Natural killer cell (primary cell): Measurements from ENCODE around the gene KREMEN1. TPM values are rescaled to one million over a fixed set of nuclear protein-coding genes. Genes with fewer than 3 reads are reported as not detected.

Experiments
- ATAC-seq, 3 donors: fragments of 150-1000 bp in 2 of 3; fragments of 200-7000 bp in 1 of 3; cut with Tn5 transposase; 1 replicate in 1 of 3; 2 replicates in 2 of 3; pipeline ENCODE4 v1.10.0; 2021; ENCODE audit warnings: mild to moderate bottlenecking in 2 of 3, moderate library complexity in 2 of 3
- DNase-seq, 2 donors: peaks; one replicate each; pipeline versions ENCODE4 v3.0.0 to v3.0.0-alpha.2; 2013 to 2021; ENCODE audit warnings: mixed read lengths in 1 of 2
- H3K27ac ChIP-seq: one replicate; pipeline ENCODE4 v1.5.1; 2013; ENCODE audit warnings: mild to moderate bottlenecking, low read length
- H3K27me3 ChIP-seq: one replicate; pipeline ENCODE4 v1.6.1; 2013; ENCODE audit warnings: low read length; ENCODE audit not compliant: control insufficient read depth, insufficient read depth
- H3K36me3 ChIP-seq: one replicate; pipeline ENCODE4 v1.6.1; 2013; ENCODE audit warnings: low read length; ENCODE audit not compliant: control insufficient read depth, insufficient read depth
- H3K4me1 ChIP-seq: one replicate; pipeline ENCODE4 v1.6.1; 2013; ENCODE audit warnings: low read length; ENCODE audit not compliant: control insufficient read depth, insufficient read depth
- H3K4me3 ChIP-seq: one replicate; pipeline ENCODE4 v1.5.1; 2013; ENCODE audit warnings: low read length
- H3K9me3 ChIP-seq: one replicate; pipeline ENCODE4 v1.6.1; 2013; ENCODE audit warnings: low read length; ENCODE audit not compliant: control insufficient read depth, insufficient read depth
- H3K27ac Mint-ChIP-seq, 2 donors: one replicate each; pipeline ENCODE4 v1.8.0; 2022; ENCODE audit warnings: mild to moderate bottlenecking in 2 of 2, mixed read lengths in 2 of 2, moderate library complexity in 1 of 2
- H3K27me3 Mint-ChIP-seq, 2 donors: one replicate each; pipeline ENCODE4 v1.8.0; 2022; ENCODE audit warnings: low read depth in 2 of 2, mixed read lengths in 2 of 2
- H3K36me3 Mint-ChIP-seq: one replicate; pipeline ENCODE4 v1.8.0; 2022; ENCODE audit warnings: mixed read lengths
- H3K4me1 Mint-ChIP-seq, 2 donors: one replicate each; pipeline ENCODE4 v1.8.0; 2022; ENCODE audit warnings: mixed read lengths in 2 of 2
- H3K4me3 Mint-ChIP-seq: one replicate; pipeline ENCODE4 v1.8.0; 2022; ENCODE audit warnings: mild to moderate bottlenecking, moderate library complexity, mixed read lengths
- H3K9me3 Mint-ChIP-seq, 2 donors: one replicate each; pipeline ENCODE4 v1.8.0; 2022; ENCODE audit warnings: mixed read lengths in 2 of 2
- WGBS: methylation state at CpG from one replicate; pipeline ENCODE4 v1.1.7; 2013; ENCODE audit warnings: missing lambda C conversion rate; ENCODE audit not compliant: insufficient coverage; 5-methylcytosine and 5-hydroxymethylcytosine counted together
- intact Hi-C: fragments of 100-400 bp; cut with micrococcal nuclease; formaldehyde crosslinking; loops from one replicate; pipeline ENCODE4 v1.14.2; 2022
- total RNA-seq, 4 donors: library from RNA; stranded (reverse); fragments of 120-200 nt in 1 of 4; gene quantifications; one replicate each; pipeline versions ENCODE4 v1.2.3 to v1.2.4, GENCODE V29; 2013 to 2022
- TF ChIP-seq, protein P1 (sequence below): fragments of 200-600 bp; IDR thresholded peaks from one replicate; pipeline ENCODE4 v1.8.0; 2022; ENCODE audit warnings: antibody characterized with exemption

KREMEN1 gene
- total RNA-seq, 3 donors from 2014 or later (not counting 1 experiment from before 2014, with no cell fraction given): 0.23 TPM; not detected in 2

DNA sequence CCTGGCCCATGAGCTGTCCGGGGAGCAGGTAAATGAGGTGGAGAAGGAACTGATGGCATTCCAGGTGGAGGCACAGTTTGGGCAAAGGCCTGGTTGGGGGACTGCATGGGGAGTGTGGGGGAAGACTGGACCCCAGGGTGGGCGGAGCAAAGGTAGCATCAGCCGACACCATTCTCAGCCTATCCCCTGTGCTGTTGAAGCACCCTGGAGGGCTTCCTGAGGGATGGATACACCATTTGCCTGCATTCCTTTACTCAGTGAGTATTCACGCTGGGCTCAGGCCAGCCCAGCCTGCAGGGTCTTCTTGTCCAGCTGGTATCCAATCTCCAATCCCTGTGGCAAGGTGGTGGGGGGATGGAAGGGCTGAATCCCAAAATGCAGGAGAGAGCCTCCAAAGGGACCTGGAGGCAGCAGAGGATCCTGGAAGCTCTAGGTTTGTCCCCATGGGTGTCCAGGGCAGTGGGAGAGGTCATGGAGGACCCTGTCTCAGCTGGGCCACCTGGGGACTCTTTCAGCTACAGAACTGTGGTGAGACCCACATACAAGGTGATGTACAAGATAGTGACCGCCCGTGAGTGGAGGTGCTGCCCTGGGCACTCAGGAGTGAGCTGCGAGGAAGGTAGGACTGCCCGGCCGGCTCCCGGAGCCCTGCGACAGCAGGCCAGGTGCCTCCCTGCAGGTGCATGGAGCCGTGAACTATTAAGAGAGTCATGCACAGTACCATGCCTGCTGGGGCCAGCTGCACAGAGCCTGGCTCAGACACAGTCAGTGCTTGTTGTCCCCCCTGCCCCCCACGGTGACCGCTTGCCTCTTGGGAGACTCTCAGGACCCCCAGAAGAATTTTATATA is 142.4 kb downstream of the KREMEN1 start:
- ATAC-seq (no peak), DNase-seq (no peak)
- Histone ChIP-seq H3K4me3 (no peak overlapping the region), H3K9me3 (no peaks in the 10 kb centered on the region), H3K27ac (no peak overlapping the region), H3K36me3 (no peaks in the 10 kb centered on the region), H3K4me1 (no peaks in the 10 kb centered on the region), H3K27me3 (no peaks in the 10 kb centered on the region)
- Mint-ChIP-seq H3K36me3 (no peaks in the 10 kb centered on the region), H3K9me3 (no peaks in the 10 kb centered on the region), H3K27me3 (no peaks in the 10 kb centered on the region), H3K27ac (no peak overlapping the region), H3K4me3 (no peak overlapping the region), H3K4me1 (no peaks in the 10 kb centered on the region)
- TF ChIP-seq, protein P1, sequence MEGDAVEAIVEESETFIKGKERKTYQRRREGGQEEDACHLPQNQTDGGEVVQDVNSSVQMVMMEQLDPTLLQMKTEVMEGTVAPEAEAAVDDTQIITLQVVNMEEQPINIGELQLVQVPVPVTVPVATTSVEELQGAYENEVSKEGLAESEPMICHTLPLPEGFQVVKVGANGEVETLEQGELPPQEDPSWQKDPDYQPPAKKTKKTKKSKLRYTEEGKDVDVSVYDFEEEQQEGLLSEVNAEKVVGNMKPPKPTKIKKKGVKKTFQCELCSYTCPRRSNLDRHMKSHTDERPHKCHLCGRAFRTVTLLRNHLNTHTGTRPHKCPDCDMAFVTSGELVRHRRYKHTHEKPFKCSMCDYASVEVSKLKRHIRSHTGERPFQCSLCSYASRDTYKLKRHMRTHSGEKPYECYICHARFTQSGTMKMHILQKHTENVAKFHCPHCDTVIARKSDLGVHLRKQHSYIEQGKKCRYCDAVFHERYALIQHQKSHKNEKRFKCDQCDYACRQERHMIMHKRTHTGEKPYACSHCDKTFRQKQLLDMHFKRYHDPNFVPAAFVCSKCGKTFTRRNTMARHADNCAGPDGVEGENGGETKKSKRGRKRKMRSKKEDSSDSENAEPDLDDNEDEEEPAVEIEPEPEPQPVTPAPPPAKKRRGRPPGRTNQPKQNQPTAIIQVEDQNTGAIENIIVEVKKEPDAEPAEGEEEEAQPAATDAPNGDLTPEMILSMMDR: no peak
- WGBS: 88% methylated on average over 14 of the region's 14 CpGs
- intact Hi-C loops: no loop called here

DNA sequence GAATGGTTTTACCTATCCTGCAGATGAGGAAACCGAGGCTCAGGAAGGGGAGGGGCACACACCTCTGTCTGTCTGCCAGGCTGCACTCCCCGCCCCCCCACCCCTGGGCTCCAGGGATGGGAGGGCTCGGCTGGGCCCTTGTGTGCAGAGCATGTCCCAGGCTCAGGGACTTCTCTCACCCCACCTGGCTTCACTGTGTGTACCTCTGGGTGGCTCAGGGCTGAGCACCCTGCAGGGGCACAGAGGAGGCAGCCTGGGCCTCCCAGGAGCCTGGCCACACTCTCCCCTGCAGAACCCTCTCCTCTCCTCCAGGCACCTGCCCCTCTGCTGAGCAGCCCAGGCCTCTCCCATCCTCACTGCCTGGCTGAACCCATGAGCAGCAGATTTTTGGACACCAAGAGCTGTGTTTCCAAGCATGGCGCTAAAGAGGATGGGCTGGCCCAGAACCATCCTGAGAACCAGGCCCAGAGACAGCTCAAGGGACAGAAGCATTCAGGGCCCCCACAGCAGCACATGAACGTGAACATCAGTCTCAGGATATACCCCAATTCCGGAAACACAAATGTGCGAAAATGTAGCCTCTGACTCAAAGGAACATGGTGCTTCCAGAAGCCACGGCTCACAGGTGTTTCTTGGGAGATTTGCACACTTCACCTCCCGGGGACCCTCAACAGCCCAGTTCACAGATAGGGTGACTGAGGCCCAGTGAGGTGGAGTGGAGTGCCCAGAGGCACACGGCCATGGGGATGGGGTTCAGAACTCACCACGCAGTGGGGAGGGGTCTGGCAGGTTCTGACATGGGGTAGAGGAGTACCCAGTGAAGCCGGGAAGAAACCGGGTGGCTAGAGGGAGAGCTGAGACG is 143.4 kb downstream of the KREMEN1 start:
- no peaks in the 10 kb centered on the region for H3K36me3 Mint-ChIP-seq
- intact Hi-C loops: no loop called here
- no peak for DNase-seq
- no peak overlapping the region for H3K4me3 Mint-ChIP-seq
- H3K9me3 ChIP-seq: no peaks in the 10 kb centered on the region
- TF ChIP-seq, protein P1: no peak
- 81% methylated on average over 14 of the region's 14 CpGs for WGBS
- no peak overlapping the region for H3K4me3 ChIP-seq
- no peaks in the 10 kb centered on the region for H3K4me1 Mint-ChIP-seq
- H3K27ac ChIP-seq: no peak overlapping the region
- H3K36me3 ChIP-seq: no peaks in the 10 kb centered on the region
- H3K9me3 Mint-ChIP-seq: no peaks in the 10 kb centered on the region
- no peak overlapping the region for H3K27ac Mint-ChIP-seq
- peak in 1 of 3 donors; percentile 23 for ATAC-seq
- H3K27me3 Mint-ChIP-seq: no peaks in the 10 kb centered on the region
- H3K27me3 ChIP-seq: no peaks in the 10 kb centered on the region
- H3K4me1 ChIP-seq: no peaks in the 10 kb centered on the region

DNA sequence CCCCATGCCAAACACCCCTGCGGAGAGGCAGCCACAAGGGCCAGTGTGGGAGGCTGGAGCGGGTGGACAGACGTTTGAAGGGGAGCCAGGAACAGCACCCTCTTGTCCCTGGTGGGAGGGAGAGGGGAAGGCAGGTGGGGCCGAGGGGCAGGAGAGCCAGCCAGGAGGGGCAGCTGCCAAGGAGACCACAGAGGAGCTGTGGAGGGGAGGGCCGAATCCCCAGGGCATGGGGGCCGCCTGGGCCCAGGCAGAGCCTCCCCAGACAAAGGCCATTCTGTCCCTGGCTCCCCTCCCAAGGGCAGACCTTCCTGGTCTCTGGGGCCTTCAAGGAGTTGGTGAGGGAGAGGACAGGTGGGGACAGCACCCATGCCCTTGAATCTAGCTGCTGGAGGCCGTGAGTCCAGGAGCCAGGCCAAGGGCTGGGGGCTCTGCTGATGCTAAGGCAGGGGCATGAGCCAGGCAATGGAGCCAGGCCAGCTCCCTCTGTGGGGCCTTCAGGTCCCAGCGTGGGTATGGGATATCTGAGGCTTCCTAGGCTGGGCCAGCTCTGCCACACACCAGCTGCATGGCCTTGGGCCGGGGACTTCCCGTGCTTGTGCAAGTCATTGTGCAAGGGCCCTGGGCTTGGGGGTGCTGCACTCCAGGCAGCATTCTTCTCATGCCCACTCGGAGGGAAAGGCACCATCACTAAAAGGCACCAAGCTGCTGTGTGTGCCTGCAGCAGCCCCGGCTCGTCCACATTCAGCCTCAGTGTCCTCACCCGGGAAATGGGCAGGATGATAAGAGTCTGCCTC is 144.2 kb downstream of the KREMEN1 start:
- 85% methylated on average over 14 of the region's 14 CpGs for WGBS
- no peak overlapping the region for H3K27ac ChIP-seq

More for the DNA sequence above, 144.2 kb downstream of the KREMEN1 start:
- no peak for ATAC-seq
- intact Hi-C loops: no loop called here
- no peaks in the 10 kb centered on the region for H3K9me3 Mint-ChIP-seq
- DNase-seq: no peak
- Histone ChIP-seq H3K27me3 (no peaks in the 10 kb centered on the region), H3K9me3 (no peaks in the 10 kb centered on the region), H3K4me1 (no peaks in the 10 kb centered on the region), H3K36me3 (no peaks in the 10 kb centered on the region), H3K4me3 (no peak overlapping the region)
- no peak overlapping the region for H3K4me3 Mint-ChIP-seq
- no peaks in the 10 kb centered on the region for H3K36me3 Mint-ChIP-seq
- no peaks in the 10 kb centered on the region for H3K27me3 Mint-ChIP-seq
- no peak overlapping the region for H3K27ac Mint-ChIP-seq
- TF ChIP-seq, protein P1: no peak
- no peaks in the 10 kb centered on the region for H3K4me1 Mint-ChIP-seq

Other genes starting within 250 kb of the KREMEN1 start
- under 1 TPM; 0.23 to 0.34 (median 0.33) TPM for gene ZNRF3, start 189.5 kb upstream of the KREMEN1 start, total RNA-seq
- gene C22orf31, start 11.2 kb upstream of the KREMEN1 start, total RNA-seq: not detected
- gene EMID1, start 132.9 kb downstream of the KREMEN1 start, total RNA-seq: 1 to 10 TPM in 1 of 3 donors, under 1 TPM in 2; 0.59 to 1.3 (median 0.65) TPM
- gene RHBDD3, start 194.9 kb downstream of the KREMEN1 start, total RNA-seq: 10 to 100 TPM; 16.6 to 20.9 (median 17.9) TPM
- 100 to 1,000 TPM; 366 to 387 (median 382) TPM for gene EWSR1, start 195.2 kb downstream of the KREMEN1 start, total RNA-seq
- gene GAS2L1, start 233.6 kb downstream of the KREMEN1 start, total RNA-seq: 1 to 10 TPM in 2 of 3 donors, under 1 TPM in 1; 0.57 to 4.1 (median 2.8) TPM
- under 1 TPM in 2 of 3 donors, not detected in 1; 0.20 to 0.28 TPM for gene RASL10A, start 242.7 kb downstream of the KREMEN1 start, total RNA-seq